ENCODE results near the gene PFDN2.

PFDN2 gene

GRCh38 chr1:161117759-161118581 lies at the start of gene PFDN2, which contains the start of gene NIT1:
Gene PFDN2 (minus strand): TSS chr1:161118037. CDS start chr1:161118026, 11 bp downstream.
Gene NIT1 (plus strand): TSS chr1:161118105. CDS start chr1:161118177, 72 bp downstream.
- peak; percentile 77 for DNase-seq (ENCODE audit: low read depth)

- DNase-seq (ENCODE audit: low read depth) = no peak
Measured at GRCh38 chr1:161166669-161167548, 49.1 kb upstream of the PFDN2 start.

GRCh38 chr1:161165742-161166668 lies 48.2 kb upstream of the PFDN2 start, which contains the start of gene PPOX:
Gene PPOX (plus strand): TSS chr1:161166426. CDS start chr1:161166848, 422 bp downstream.
- peak; percentile 92 for DNase-seq (ENCODE audit: low read depth)

GRCh38 chr1:161164901-161165610 lies 47.2 kb upstream of the PFDN2 start:
- DNase-seq (ENCODE audit: low read depth) = no peak

- no peak for DNase-seq (ENCODE audit: low read depth)
Measured at GRCh38 chr1:161163793-161164192, 46.0 kb upstream of the PFDN2 start.

GRCh38 chr1:161162806-161163205 lies 45.0 kb upstream of the PFDN2 start:
- no peak for DNase-seq (ENCODE audit: low read depth)

- no peak for DNase-seq (ENCODE audit: low read depth)
Measured at GRCh38 chr1:161162052-161162451, 44.2 kb upstream of the PFDN2 start.

GRCh38 chr1:161161652-161162051 lies 43.8 kb upstream of the PFDN2 start:
- DNase-seq (ENCODE audit: low read depth) = no peak

- no peak for DNase-seq (ENCODE audit: low read depth)
Measured at GRCh38 chr1:161160671-161161145, 42.9 kb upstream of the PFDN2 start.

GRCh38 chr1:161159913-161160243 lies 42.0 kb upstream of the PFDN2 start:
- DNase-seq (ENCODE audit: low read depth) = no peak

GRCh38 chr1:161159087-161159912 lies 41.5 kb upstream of the PFDN2 start, which contains the start of gene USP21:
Gene USP21 (plus strand): TSS chr1:161159500. CDS start chr1:161160641, 1,141 bp downstream.
- peak; percentile 84 for DNase-seq (ENCODE audit: low read depth)

- DNase-seq (ENCODE audit: low read depth) = no peak
Measured at GRCh38 chr1:161158316-161159010, 40.6 kb upstream of the PFDN2 start.

GRCh38 chr1:161157867-161158266 lies 40.0 kb upstream of the PFDN2 start:
- DNase-seq (ENCODE audit: low read depth) = no peak

- DNase-seq (ENCODE audit: low read depth) = peak; percentile 78
Measured at GRCh38 chr1:161153682-161154337, 36.0 kb upstream of the PFDN2 start, which contains the start of gene UFC1. Gene UFC1 (plus strand): TSS chr1:161153978. CDS start chr1:161153998, 20 bp downstream.

GRCh38 chr1:161153176-161153575 lies 35.3 kb upstream of the PFDN2 start:
- DNase-seq (ENCODE audit: low read depth) = no peak

- DNase-seq (ENCODE audit: low read depth) = no peak
Measured at GRCh38 chr1:161145832-161146231, 28.0 kb upstream of the PFDN2 start.

- DNase-seq (ENCODE audit: low read depth) = no peak
Measured at GRCh38 chr1:161140755-161141400, 23.0 kb upstream of the PFDN2 start.

- DNase-seq (ENCODE audit: low read depth) = no peak
Measured at GRCh38 chr1:161139766-161140165, 21.9 kb upstream of the PFDN2 start.
